Adrenal gland (tissue), 12 donors: ENCODE results near the gene CDK17. TPM values are rescaled to one million over a fixed set of nuclear protein-coding genes. Genes with fewer than 3 reads are reported as not detected.

Source experiments
- DNase-seq, 7 donors: peaks; one replicate each; pipeline ENCODE4 v3.0.0-alpha.2; 2019 to 2020
- H3K27ac ChIP-seq, 5 donors: fragments of 200-600 bp; sonication (generic) in 4 of 5; 1 replicate in 3 of 5; 2 replicates in 2 of 5; pipeline versions ENCODE4 v1.5.1 to v1.8.0; 2016 to 2020; ENCODE audit warnings: mild to moderate bottlenecking in 1 of 5
- H3K27me3 ChIP-seq: fragments of 200-600 bp; 2 replicates; pipeline ENCODE4 v1.8.0; 2021
- H3K36me3 ChIP-seq, 2 donors: fragments of 200-600 bp; replicated peaks in 1 of 2; 1 replicate in 1 of 2; 2 replicates in 1 of 2; pipeline versions ENCODE4 v1.5.1 to v1.8.0; 2018 to 2022
- H3K4me1 ChIP-seq, 2 donors: fragments of 200-600 bp; replicated peaks in 1 of 2; 1 replicate in 1 of 2; 2 replicates in 1 of 2; pipeline versions ENCODE4 v1.5.1 to v1.8.0; 2018 to 2021
- H3K4me3 ChIP-seq, 4 donors: fragments of 200-600 bp; sonication (generic) in 3 of 4; one replicate each; pipeline ENCODE4 v1.5.1; 2016 to 2018
- H3K9me3 ChIP-seq, 3 donors: fragments of 200-600 bp; sonication (generic) in 1 of 3; replicated peaks in 1 of 3; 1 replicate in 2 of 3; 2 replicates in 1 of 3; pipeline versions ENCODE4 v1.5.1 to v1.8.0; 2016 to 2021
- POLR2A ChIP-seq, 2 donors: fragments of 450-650 bp; IDR thresholded peaks; one replicate each; pipeline ENCODE4 v1.6.1; 2017; ENCODE audit warnings: antibody characterized with exemption in 2 of 2, mild to moderate bottlenecking in 2 of 2, moderate library complexity in 1 of 2
- WGBS, 4 donors: extraction: QIAGEN DNeasy Blood & Tissue Kit in 2 of 4; methylation state at CpG; one replicate each; pipeline versions ENCODE4 v1.1.5 to v1.1.7; 2013 to 2017; 5-methylcytosine and 5-hydroxymethylcytosine counted together
- intact Hi-C, 2 donors: fragments of 100-400 bp; cut with DNase I; formaldehyde crosslinking; loops; one replicate each; pipeline versions ENCODE4 v1.14.1 to v1.15.0; 2022 to 2023
- polyA plus RNA-seq, 3 donors: library from polyadenylated mRNA; stranded (reverse); fragments of 200-250 nt in 2 of 3; fragments of 350-450 nt in 1 of 3; fragmentation: Illumina TruSeq in 1 of 3; extraction: RNeasy Lipid Tissue Mini Kit (QIAGEN cat#74804) in 1 of 3; gene quantifications; one replicate each; pipeline ENCODE4 v1.2.3, GENCODE V29; 2013 to 2014
- total RNA-seq, 9 donors: library from RNA; depleted of rRNA in 4 of 9; stranded (reverse); fragments of >200 nt in 4 of 9; fragments of 120-200 nt in 1 of 9; fragmentation: NEBNext Ultra II Directional in 1 of 9; extraction: Animal tissue kit (Norgen Biotek cat#: 25700) in 1 of 9; gene quantifications; one replicate each; pipeline versions ENCODE4 v1.1.0 to v1.2.4, GENCODE V29; 2013 to 2023
- TF ChIP-seq, protein P1 (sequence below), 6 experiments: fragments of 450-650 bp in 4 of 6; fragments of 200-600 bp in 2 of 6; sonication (generic) in 1 of 6; IDR thresholded peaks; 1 replicate in 5 of 6; 2 replicates in 1 of 6; pipeline versions ENCODE4 v1.5.1 to v1.8.0; 2016 to 2021; ENCODE audit warnings: antibody characterized with exemption in 6 of 6, mild to moderate bottlenecking in 2 of 6, moderate library complexity in 1 of 6
- donor health status: healthy with polysubstance abuse.
- donor health status: Bipolar disorder and iron deficiency.
- donor health status: DM: yes; HTN: yes; CAD: no.
- donor health status: DM: no; HTN: no; CAD: no.
- donor health status: DM: no; HTN: no; CAD: no.
- donor health status: DM: yes; HTN: yes; CAD: no.

Gene CDK17
- total and polyA plus RNA-seq, 12 donors = 8.0 to 52.6 (median 21.1) TPM

DNA sequence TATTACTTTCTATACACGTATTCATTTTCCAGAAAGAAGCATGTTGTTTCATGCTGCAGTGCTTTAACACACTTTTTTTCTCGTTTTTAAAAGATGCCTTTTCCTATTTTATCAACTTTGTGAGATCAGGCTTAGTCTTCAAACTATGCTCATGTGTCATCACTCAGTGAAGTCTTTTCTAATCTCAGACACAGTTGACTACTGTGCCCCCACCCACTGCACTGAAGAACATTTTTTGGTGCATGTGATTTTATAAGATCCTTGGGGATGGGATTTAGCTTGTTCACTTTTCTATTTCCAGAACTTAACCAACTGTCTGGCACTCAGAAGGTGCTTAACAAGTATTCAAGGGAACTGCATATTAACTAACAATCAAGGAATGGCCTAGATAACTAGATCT, 85.5 kb downstream of the CDK17 start:
- WGBS, 4 donors = 80 to 92% (median 84%) methylated on average over 2 of the region's 2 CpGs
- Histone ChIP-seq H3K4me1 (peaks cover 0 to 12% of the 10 kb centered on the region in 2 donors), H3K27me3 (no peaks in the 10 kb centered on the region), H3K36me3 (no peaks in the 10 kb centered on the region), H3K27ac (no peak overlapping the region), H3K9me3 (no peaks in the 10 kb centered on the region), H3K4me3 (no peak overlapping the region)
- TF ChIP-seq POLR2A (IDR thresholded peaks at IDR 0.05) = no peak
- TF ChIP-seq, protein P1, sequence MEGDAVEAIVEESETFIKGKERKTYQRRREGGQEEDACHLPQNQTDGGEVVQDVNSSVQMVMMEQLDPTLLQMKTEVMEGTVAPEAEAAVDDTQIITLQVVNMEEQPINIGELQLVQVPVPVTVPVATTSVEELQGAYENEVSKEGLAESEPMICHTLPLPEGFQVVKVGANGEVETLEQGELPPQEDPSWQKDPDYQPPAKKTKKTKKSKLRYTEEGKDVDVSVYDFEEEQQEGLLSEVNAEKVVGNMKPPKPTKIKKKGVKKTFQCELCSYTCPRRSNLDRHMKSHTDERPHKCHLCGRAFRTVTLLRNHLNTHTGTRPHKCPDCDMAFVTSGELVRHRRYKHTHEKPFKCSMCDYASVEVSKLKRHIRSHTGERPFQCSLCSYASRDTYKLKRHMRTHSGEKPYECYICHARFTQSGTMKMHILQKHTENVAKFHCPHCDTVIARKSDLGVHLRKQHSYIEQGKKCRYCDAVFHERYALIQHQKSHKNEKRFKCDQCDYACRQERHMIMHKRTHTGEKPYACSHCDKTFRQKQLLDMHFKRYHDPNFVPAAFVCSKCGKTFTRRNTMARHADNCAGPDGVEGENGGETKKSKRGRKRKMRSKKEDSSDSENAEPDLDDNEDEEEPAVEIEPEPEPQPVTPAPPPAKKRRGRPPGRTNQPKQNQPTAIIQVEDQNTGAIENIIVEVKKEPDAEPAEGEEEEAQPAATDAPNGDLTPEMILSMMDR (IDR thresholded peaks at IDR 0.05) = no peak
- intact Hi-C loops = no loop called here
- DNase-seq = no peak

- Histone ChIP-seq H3K9me3 (no peaks in the 10 kb centered on the region), H3K36me3 (no peaks in the 10 kb centered on the region), H3K4me3 (no peak overlapping the region), H3K4me1 (peaks cover 0 to 12% of the 10 kb centered on the region in 2 donors), H3K27me3 (no peaks in the 10 kb centered on the region), H3K27ac (no peak overlapping the region)
- TF ChIP-seq, protein P1 (IDR thresholded peaks at IDR 0.05) = no peak
- TF ChIP-seq POLR2A (IDR thresholded peaks at IDR 0.05) = no peak
- no peak for DNase-seq
- intact Hi-C loops = no loop called here
These were observed 86.6 kb downstream of the CDK17 start for GRCh38 chr12:96313606-96314005.

DNA sequence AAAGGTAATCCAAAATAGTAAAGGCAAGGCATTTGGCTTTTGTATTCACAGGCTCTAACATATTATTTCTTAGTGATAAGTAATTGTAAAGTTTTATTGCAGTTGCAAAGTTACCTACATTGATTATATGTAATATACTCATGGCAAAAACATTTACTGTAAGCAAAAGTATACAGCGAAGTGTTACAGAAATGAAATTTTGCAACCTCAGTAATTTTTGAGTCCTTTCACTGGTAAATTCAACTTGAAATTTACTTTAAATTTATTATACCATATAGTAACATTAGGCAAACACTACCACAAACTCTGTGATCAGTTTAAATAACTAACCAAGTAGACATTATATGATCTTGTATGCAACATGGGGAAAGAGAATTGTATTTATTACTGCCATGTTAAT, 89.0 kb downstream of the CDK17 start:
- intact Hi-C loops = no loop called here
- no peaks in the 10 kb centered on the region for H3K36me3 ChIP-seq
- DNase-seq = no peak
- no peak overlapping the region for H3K27ac ChIP-seq
- TF ChIP-seq POLR2A (IDR thresholded peaks at IDR 0.05) = no peak
- TF ChIP-seq, protein P1 (IDR thresholded peaks at IDR 0.05) = no peak
- 93 to 100% (median 98%) methylated on average over 1 of the region's 1 CpG for WGBS, 4 donors
- no peak overlapping the region for H3K4me3 ChIP-seq
- H3K27me3 ChIP-seq = no peaks in the 10 kb centered on the region
- H3K9me3 ChIP-seq = no peaks in the 10 kb centered on the region
- peaks cover 0 to 12% of the 10 kb centered on the region in 2 donors for H3K4me1 ChIP-seq

GRCh38 chr12:96310067-96310466, 90.2 kb downstream of the CDK17 start:
- no peaks in the 10 kb centered on the region for H3K27me3 ChIP-seq
- H3K9me3 ChIP-seq = no peaks in the 10 kb centered on the region
- no peak overlapping the region for H3K27ac ChIP-seq
- no peaks in the 10 kb centered on the region for H3K36me3 ChIP-seq
- TF ChIP-seq, protein P1 (IDR thresholded peaks at IDR 0.05) = no peak
- TF ChIP-seq POLR2A (IDR thresholded peaks at IDR 0.05) = no peak
- peaks cover 0 to 12% of the 10 kb centered on the region in 2 donors for H3K4me1 ChIP-seq
- intact Hi-C loops = no loop called here
- no peak overlapping the region for H3K4me3 ChIP-seq
- 91 to 95% (median 93%) methylated on average over 3 of the region's 3 CpGs for WGBS, 4 donors
- DNase-seq = no peak
